BJ (cell line): ENCODE results near the gene CXCL8. TPM values are rescaled to one million over a fixed set of nuclear protein-coding genes. Genes with fewer than 3 reads are reported as not detected.
"Not testable (repeated sequence)": the region's sequence is repeated elsewhere in the genome, so short reads cannot be mapped to it uniquely, and the experiment has no call there.

Experiments used
- CTCF ChIA-PET: fragments of 350-600 bp; formaldehyde crosslinking; extraction: SDS; loops from one replicate; lab custom pipeline; 2021; ENCODE audit warnings: antibody characterized with exemption, inconsistent platforms; lab: Yijun Ruan, JAX
- POLR2A ChIA-PET: fragments of 300-600 bp; sonication (Branson Sonifier 250); formaldehyde crosslinking; extraction: SDS; loops from one replicate; lab custom pipeline; 2021; ENCODE audit warnings: antibody characterized with exemption; lab: Charles Lee
- DNase-seq: peaks from one replicate; pipeline ENCODE4 v3.0.0-alpha.2; 2011; ENCODE audit warnings: low read depth
- H3K27me3 ChIP-seq: 2 replicates; pipeline ENCODE4 v1.6.0; 2011; ENCODE audit warnings: low read length; ENCODE audit not compliant: control insufficient read depth, insufficient read depth
- H3K36me3 ChIP-seq: 2 replicates; pipeline ENCODE4 v1.5.1; 2011; ENCODE audit warnings: low read length; ENCODE audit not compliant: control insufficient read depth, insufficient read depth
- H3K4me3 ChIP-seq: 2 replicates; pipeline ENCODE4 v1.5.1; 2011; ENCODE audit warnings: low read depth, mild to moderate bottlenecking, control low read depth, low read length
- CTCF ChIP-seq: IDR thresholded peaks from 2 replicates; pipeline ENCODE4 v1.5.1; 2011; ENCODE audit warnings: low read depth, mild to moderate bottlenecking, control low read depth, inconsistent platforms, low read length, moderate library complexity; ENCODE audit not compliant: insufficient read depth
- polyA plus RNA-seq: library from polyadenylated mRNA; depleted of rRNA; stranded (reverse); fragments of >200 nt; gene quantifications from 2 replicates; pipeline ENCODE4 v1.2.3, GENCODE V29; 2011

Gene CXCL8
- polyA plus RNA-seq, 1 experiment: 1.1 TPM

DNA sequence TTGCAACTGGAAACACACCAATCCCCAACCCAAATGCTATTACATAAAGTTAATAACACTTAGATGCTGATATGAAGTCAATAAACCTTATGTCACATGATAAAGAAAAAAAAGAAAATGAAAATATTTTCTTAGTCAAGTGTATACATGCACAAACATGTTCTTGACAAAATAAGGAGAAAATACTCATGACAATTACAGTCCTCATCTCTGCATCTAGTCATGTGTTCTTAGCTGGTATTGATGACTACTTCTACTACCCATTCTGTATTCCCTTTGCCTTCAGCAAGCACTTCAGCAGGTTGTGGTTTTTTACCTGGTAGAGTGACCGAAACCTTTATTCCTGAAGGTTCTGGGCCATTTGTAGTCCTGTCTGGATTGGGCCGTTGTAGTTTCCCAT lies 24.9 kb downstream of the CXCL8 start:
- ChIA-PET POLR2A (no interaction called here), CTCF (interaction anchor here (1.1 kb wide), 1 partner anchor 12 kb away, joined by 3 read pairs; no protein-coding TSS in a partner anchor)
- no peak overlapping the region for H3K4me3 ChIP-seq
- H3K27me3 ChIP-seq: no peaks in the 10 kb centered on the region
- no peak for DNase-seq
- H3K36me3 ChIP-seq: no peaks in the 10 kb centered on the region
- no peak for TF ChIP-seq CTCF

DNA sequence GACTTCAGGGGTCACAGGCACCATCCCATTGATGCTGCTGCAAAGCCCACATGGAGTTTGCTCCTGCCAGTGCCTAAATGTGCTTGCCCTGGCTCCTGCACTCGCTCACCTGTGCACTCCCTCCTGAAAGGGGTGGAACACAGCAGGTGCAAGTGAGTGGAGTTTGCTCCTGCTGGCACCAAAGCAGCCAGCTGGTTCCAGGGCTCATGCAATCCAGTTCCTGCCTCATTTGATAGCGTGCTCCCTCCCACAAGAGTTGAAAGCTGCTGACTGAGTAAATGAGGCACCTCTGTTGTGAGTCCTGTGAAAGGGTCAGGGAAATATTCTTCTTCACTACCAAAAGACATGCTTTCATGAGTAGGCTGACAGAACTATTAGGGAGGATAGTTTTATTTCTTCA lies 30.5 kb downstream of the CXCL8 start:
- ChIA-PET POLR2A (no interaction called here), CTCF (interaction anchor here (0.6 kb wide), 2 partner anchors 108 to 595 kb away, joined by 3 read pairs; no protein-coding TSS in a partner anchor)
- no peaks in the 10 kb centered on the region for H3K36me3 ChIP-seq
- no peak overlapping the region for H3K4me3 ChIP-seq
- DNase-seq: no peak
- H3K27me3 ChIP-seq: 0 out of 2 replicates have a peak, but pooled peaks cover 1% of the 10 kb centered on the region
- no peak for TF ChIP-seq CTCF

- TF ChIP-seq CTCF: no peak
- CTCF ChIA-PET: no interaction called here
Observed at GRCh38 chr4:73772363-73772762, 32.0 kb downstream of the CXCL8 start.

DNA sequence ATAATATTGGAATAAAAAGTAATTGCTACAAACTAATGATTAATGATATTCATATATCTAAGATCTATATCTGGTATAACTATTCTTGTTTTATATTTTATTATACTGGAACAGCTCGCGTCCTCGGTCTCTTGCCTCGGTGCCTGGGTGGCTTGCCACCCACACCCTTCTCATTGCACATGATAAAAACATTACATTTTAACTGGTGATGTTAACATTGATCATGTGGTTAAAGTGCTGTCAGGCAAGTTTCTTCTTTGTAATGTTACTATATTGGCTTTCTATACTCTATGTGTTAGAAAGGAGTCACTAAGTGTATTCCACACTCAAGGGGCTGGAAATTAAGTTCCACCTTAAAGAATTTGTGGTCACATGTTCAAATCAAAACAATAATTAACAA lies 34.0 kb downstream of the CXCL8 start:
- CTCF ChIA-PET: not testable (repeated sequence)

More at GRCh38 chr4:73772363-73772762, 32.0 kb downstream of the CXCL8 start:
- Histone ChIP-seq H3K27me3 (0 out of 2 replicates have a peak, but pooled peaks cover 1% of the 10 kb centered on the region), H3K36me3 (no peaks in the 10 kb centered on the region), H3K4me3 (no peak overlapping the region)
- no peak for DNase-seq
- POLR2A ChIA-PET: no interaction called here

DNA sequence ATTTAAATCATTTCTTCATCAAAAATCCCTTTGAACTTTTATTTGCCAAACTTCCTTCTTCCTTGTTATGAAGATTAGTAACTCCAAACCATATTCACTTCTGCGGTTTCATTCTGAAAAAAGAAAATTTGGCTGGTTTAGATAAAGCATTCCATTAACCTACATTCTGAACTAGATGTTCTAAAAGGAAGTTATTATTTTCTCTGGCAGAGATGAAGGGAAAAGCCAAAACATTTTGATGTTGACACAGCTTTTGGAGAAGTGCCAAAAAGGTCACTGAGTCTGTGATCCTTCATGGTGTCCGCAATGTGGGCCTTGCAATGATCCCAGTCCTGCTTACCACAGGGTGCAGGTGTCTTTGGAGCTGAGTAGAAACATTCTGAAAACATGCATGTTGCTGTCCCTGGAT lies 36.0 kb downstream of the CXCL8 start:
- DNase-seq: no peak
- Histone ChIP-seq H3K36me3 (no peaks in the 10 kb centered on the region), H3K4me3 (no peak overlapping the region), H3K27me3 (no peaks in the 10 kb centered on the region)
- no peak for TF ChIP-seq CTCF
- CTCF ChIA-PET: no interaction called here
- POLR2A ChIA-PET: no interaction called here

More for the DNA sequence above, 34.0 kb downstream of the CXCL8 start:
- H3K4me3 ChIP-seq, POLR2A ChIA-PET, DNase-seq, H3K36me3 ChIP-seq, H3K27me3 ChIP-seq: not testable (repeated sequence)

DNA sequence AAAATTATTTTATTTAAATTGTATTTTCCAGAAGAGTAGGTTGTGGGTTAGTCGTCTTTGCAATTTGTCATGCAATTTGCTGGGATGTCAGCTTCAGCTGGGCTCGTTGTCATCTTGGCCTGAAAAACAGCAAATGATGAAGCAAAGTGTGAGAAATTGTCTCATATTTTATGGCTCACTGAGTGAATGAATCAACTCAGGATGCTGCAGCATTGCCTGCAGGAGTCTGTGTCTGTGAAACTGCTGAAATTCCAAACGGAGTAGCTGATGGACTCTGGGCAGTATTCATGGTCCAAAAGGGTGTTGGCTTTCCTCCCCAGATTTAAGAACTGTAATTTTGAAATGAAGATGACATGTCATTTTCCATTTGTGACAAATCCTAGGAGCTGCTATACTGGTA lies 37.2 kb downstream of the CXCL8 start:
- ChIA-PET CTCF (interaction anchor here (0.9 kb wide), 1 partner anchor 13 kb away, joined by 3 read pairs; no protein-coding TSS in a partner anchor), POLR2A (no interaction called here)
- no peak for DNase-seq
- no peak overlapping the region for H3K4me3 ChIP-seq
- TF ChIP-seq CTCF: no peak
- no peaks in the 10 kb centered on the region for H3K36me3 ChIP-seq
- no peaks in the 10 kb centered on the region for H3K27me3 ChIP-seq
